Caco-2 (cell line): ENCODE measurements around the gene SLC7A1. TPM values are rescaled to one million over a fixed set of nuclear protein-coding genes. Genes with fewer than 3 reads are reported as not detected.

Source experiments
- BruUV-seq: library from RNA; stranded (reverse); fragments of 400-500 nt; replicated peaks from 2 replicates; lab custom pipeline; 2021; lab: Mats Ljungman, UMichigan
- CTCF ChIA-PET: fragments of 300-600 bp; sonication (Branson Sonifier 250); formaldehyde crosslinking; loops from one replicate; lab custom pipeline; 2022; ENCODE audit warnings: antibody characterized with exemption; lab: Charles Lee
- POLR2A ChIA-PET: fragments of 300-600 bp; sonication (Branson Sonifier 250); formaldehyde crosslinking; loops from one replicate; lab custom pipeline; 2022; ENCODE audit warnings: antibody characterized with exemption; lab: Charles Lee
- DNase-seq, 2 experiments: peaks; one replicate each; pipeline versions ENCODE4 v3.0.0 to v3.0.0-alpha.2; 2020 to 2022
- H3K27me3 ChIP-seq: replicated peaks from 2 replicates; pipeline ENCODE4 v1.6.0; 2011; ENCODE audit warnings: low read length; ENCODE audit not compliant: control insufficient read depth, insufficient read depth
- H3K36me3 ChIP-seq: 2 replicates; pipeline ENCODE4 v1.5.1; 2011; ENCODE audit warnings: low read length; ENCODE audit not compliant: control insufficient read depth, insufficient read depth
- H3K4me1 ChIP-seq: fragments of 250-450 bp; sonication (Bioruptor Pico); 2 replicates; pipeline ENCODE4 v1.5.1; 2020; ENCODE audit warnings: mild to moderate bottlenecking
- H3K4me3 ChIP-seq: 2 replicates; pipeline ENCODE4 v1.5.1; 2011; ENCODE audit warnings: low read depth, mild to moderate bottlenecking, control low read depth, low read length
- H3K9me3 ChIP-seq: fragments of 250-450 bp; sonication (Bioruptor Pico); 2 replicates; pipeline ENCODE4 v1.5.1; 2020; ENCODE audit warnings: mild to moderate bottlenecking, moderate library complexity
- H3K27ac Mint-ChIP-seq: one replicate; pipeline ENCODE4 v1.8.0; 2022; ENCODE audit warnings: mixed read lengths; ENCODE audit not compliant: unreplicated experiment
- H3K27me3 Mint-ChIP-seq: one replicate; pipeline ENCODE4 v1.8.0; 2022; ENCODE audit warnings: mixed read lengths; ENCODE audit not compliant: insufficient read depth, unreplicated experiment
- H3K36me3 Mint-ChIP-seq: one replicate; pipeline ENCODE4 v1.8.0; 2022; ENCODE audit warnings: mild to moderate bottlenecking, mixed read lengths; ENCODE audit not compliant: insufficient read depth, unreplicated experiment
- H3K4me1 Mint-ChIP-seq: one replicate; pipeline ENCODE4 v1.8.0; 2022; ENCODE audit warnings: low read depth, mixed read lengths; ENCODE audit not compliant: unreplicated experiment
- H3K4me3 Mint-ChIP-seq: one replicate; pipeline ENCODE4 v1.8.0; 2022; ENCODE audit warnings: mild to moderate bottlenecking, moderate library complexity, mixed read lengths; ENCODE audit not compliant: unreplicated experiment
- H3K9me3 Mint-ChIP-seq: one replicate; pipeline ENCODE4 v1.8.0; 2022; ENCODE audit warnings: mixed read lengths; ENCODE audit not compliant: unreplicated experiment
- intact Hi-C: fragments of 100-400 bp; cut with micrococcal nuclease; formaldehyde crosslinking; loops from one replicate; pipeline ENCODE4 v1.10.0; 2022; ENCODE audit not compliant: unreplicated experiment
- total RNA-seq: library from RNA; stranded (reverse); gene quantifications from 2 replicates; pipeline ENCODE4 v1.2.3, GENCODE V29; 2022
- TF ChIP-seq, protein P1 (sequence below), 2 experiments: fragments of 200-600 bp in 1 of 2; IDR thresholded peaks; 1 replicate in 1 of 2; 2 replicates in 1 of 2; pipeline versions ENCODE4 v1.5.1 to v1.8.0; 2011 to 2022; ENCODE audit warnings: antibody characterized with exemption in 1 of 2, control low read depth in 1 of 2, inconsistent platforms in 1 of 2, low read depth in 1 of 2, low read length in 1 of 2, mild to moderate bottlenecking in 1 of 2, moderate library complexity in 1 of 2; ENCODE audit not compliant: insufficient read depth in 1 of 2, severe bottlenecking in 1 of 2, unreplicated experiment in 1 of 2

Gene SLC7A1
- total RNA-seq, 1 experiment from 2014 or later, result 180 TPM

GRCh38 chr13:29624997-29625396 is 29.5 kb upstream of the SLC7A1 start:
- CTCF ChIA-PET, result no interaction called here
- H3K4me1 ChIP-seq, result no peaks in the 10 kb centered on the region

DNA sequence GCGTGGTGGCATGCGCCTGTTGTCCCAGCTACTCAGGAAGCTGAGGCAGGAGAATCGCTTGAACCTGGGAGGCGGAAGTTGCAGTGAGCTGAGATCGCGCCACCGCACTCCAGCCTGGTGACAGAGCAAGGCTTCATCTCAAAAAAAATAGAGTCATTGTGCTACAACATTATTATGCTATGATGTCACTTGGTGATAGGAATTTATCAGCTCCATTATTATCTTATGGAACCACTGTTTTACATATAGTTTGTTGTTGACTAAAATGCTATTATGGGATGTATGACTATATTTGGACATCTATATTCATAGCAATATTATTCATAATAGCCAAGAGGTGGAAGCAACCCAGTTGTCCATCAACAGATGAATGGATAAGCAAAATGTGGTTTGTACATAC is 26.4 kb upstream of the SLC7A1 start:
- no peak for DNase-seq
- Mint-ChIP-seq H3K4me1 (no peaks in the 10 kb centered on the region), H3K36me3 (no peaks in the 10 kb centered on the region), H3K9me3 (peaks cover 9% of the 10 kb centered on the region), H3K4me3 (no peak overlapping the region), H3K27ac (no peak overlapping the region), H3K27me3 (peaks cover 20% of the 10 kb centered on the region)
- BruUV-seq, result no TSS peak
- no peaks in the 10 kb centered on the region; the same call in 1 of the 2 replicates for H3K27me3 ChIP-seq
- H3K4me3 ChIP-seq, result no peak overlapping the region
- 0 out of 2 replicates have a peak, but pooled peaks cover 7% of the 10 kb centered on the region for H3K9me3 ChIP-seq
- H3K4me1 ChIP-seq, result no peaks in the 10 kb centered on the region
- CTCF ChIA-PET, result no interaction called here
- POLR2A ChIA-PET, result no interaction called here
- intact Hi-C loops, result no loop called here
- TF ChIP-seq, protein P1, sequence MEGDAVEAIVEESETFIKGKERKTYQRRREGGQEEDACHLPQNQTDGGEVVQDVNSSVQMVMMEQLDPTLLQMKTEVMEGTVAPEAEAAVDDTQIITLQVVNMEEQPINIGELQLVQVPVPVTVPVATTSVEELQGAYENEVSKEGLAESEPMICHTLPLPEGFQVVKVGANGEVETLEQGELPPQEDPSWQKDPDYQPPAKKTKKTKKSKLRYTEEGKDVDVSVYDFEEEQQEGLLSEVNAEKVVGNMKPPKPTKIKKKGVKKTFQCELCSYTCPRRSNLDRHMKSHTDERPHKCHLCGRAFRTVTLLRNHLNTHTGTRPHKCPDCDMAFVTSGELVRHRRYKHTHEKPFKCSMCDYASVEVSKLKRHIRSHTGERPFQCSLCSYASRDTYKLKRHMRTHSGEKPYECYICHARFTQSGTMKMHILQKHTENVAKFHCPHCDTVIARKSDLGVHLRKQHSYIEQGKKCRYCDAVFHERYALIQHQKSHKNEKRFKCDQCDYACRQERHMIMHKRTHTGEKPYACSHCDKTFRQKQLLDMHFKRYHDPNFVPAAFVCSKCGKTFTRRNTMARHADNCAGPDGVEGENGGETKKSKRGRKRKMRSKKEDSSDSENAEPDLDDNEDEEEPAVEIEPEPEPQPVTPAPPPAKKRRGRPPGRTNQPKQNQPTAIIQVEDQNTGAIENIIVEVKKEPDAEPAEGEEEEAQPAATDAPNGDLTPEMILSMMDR (IDR thresholded peaks at IDR 0.05; ENCODE audit: insufficient read depth in 1 of 2, low read depth in 1 of 2, low read length in 1 of 2, severe bottlenecking in 1 of 2, unreplicated experiment in 1 of 2), result no peak
- H3K36me3 ChIP-seq, result no peaks in the 10 kb centered on the region

More at GRCh38 chr13:29624997-29625396, 29.5 kb upstream of the SLC7A1 start:
- H3K36me3 Mint-ChIP-seq, result no peaks in the 10 kb centered on the region
- DNase-seq, result no peak
- POLR2A ChIA-PET, result no interaction called here
- Histone ChIP-seq H3K36me3 (no peaks in the 10 kb centered on the region), H3K27me3 (no peaks in the 10 kb centered on the region; the same call in 1 of the 2 replicates), H3K4me3 (no peak overlapping the region), H3K9me3 (no peaks in the 10 kb centered on the region)
- H3K27me3 Mint-ChIP-seq, result peaks cover 24% of the 10 kb centered on the region
- H3K27ac Mint-ChIP-seq, result no peak overlapping the region
- TF ChIP-seq, protein P1 (IDR thresholded peaks at IDR 0.05; ENCODE audit: insufficient read depth in 1 of 2, low read depth in 1 of 2, low read length in 1 of 2, severe bottlenecking in 1 of 2, unreplicated experiment in 1 of 2), result no peak
- H3K4me3 Mint-ChIP-seq, result no peak overlapping the region
- intact Hi-C loops, result no loop called here
- no TSS peak for BruUV-seq
- no peaks in the 10 kb centered on the region for H3K4me1 Mint-ChIP-seq
- peaks cover 9% of the 10 kb centered on the region for H3K9me3 Mint-ChIP-seq

DNA sequence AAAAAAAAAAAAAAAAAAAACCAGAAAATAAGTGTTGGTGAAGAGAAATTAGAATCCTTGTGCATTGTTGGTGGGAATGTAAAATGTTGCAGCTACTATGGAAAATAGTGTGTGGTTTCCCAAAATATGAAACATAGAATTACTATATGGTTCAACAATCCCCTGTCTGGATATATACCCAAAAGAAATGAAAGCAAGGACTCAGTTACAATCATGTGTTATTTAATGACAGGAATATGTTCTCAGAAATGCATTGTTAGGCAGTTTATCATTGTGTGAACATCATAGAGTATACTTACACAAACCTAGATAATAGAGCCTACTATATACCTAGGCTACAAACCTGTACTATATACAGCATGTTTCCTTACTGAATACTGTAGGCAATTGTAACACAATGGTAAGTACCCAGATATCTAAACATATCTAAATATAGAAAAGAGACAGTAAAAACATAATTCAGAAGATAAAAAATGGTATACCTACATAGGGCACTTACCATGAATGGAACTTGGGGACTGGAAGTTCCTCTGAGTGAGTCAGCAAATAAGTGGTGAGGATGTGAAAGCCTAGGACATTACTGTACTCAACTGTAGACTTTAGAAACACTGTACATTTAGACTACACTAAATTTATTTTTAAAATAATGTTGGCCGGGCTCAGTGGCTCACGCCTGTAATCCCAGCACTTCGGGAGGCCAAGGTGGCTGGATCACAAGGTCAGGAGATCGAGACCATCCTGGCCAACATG is 25.7 kb upstream of the SLC7A1 start:
- H3K27me3 Mint-ChIP-seq, result peaks cover 22% of the 10 kb centered on the region
- POLR2A ChIA-PET, result no interaction called here
- peaks cover 9% of the 10 kb centered on the region for H3K9me3 Mint-ChIP-seq
- no TSS peak for BruUV-seq
- no peaks in the 10 kb centered on the region for H3K36me3 Mint-ChIP-seq
- Histone ChIP-seq H3K9me3 (0 out of 2 replicates have a peak, but pooled peaks cover 7% of the 10 kb centered on the region), H3K27me3 (no peaks in the 10 kb centered on the region; the same call in 1 of the 2 replicates), H3K4me1 (no peaks in the 10 kb centered on the region), H3K4me3 (no peak overlapping the region), H3K36me3 (no peaks in the 10 kb centered on the region)
- CTCF ChIA-PET, result no interaction called here
- DNase-seq, result no peak
- H3K27ac Mint-ChIP-seq, result no peak overlapping the region
- intact Hi-C loops, result no loop called here
- no peaks in the 10 kb centered on the region for H3K4me1 Mint-ChIP-seq
- TF ChIP-seq, protein P1 (IDR thresholded peaks at IDR 0.05; ENCODE audit: insufficient read depth in 1 of 2, low read depth in 1 of 2, low read length in 1 of 2, severe bottlenecking in 1 of 2, unreplicated experiment in 1 of 2), result no peak
- H3K4me3 Mint-ChIP-seq, result no peak overlapping the region
